A673 (cell line): ENCODE results near the gene NAALADL2. TPM values are rescaled to one million over a fixed set of nuclear protein-coding genes. Genes with fewer than 3 reads are reported as not detected.

Experiments used
- BruUV-seq: library from RNA; stranded (reverse); fragments of 400-500 nt; replicated peaks from 2 replicates; lab custom pipeline; 2021; lab: Mats Ljungman, UMichigan
- CTCF ChIA-PET: fragments of 300-600 bp; sonication (Branson Sonifier 250); formaldehyde crosslinking; loops from one replicate; lab custom pipeline; 2022; ENCODE audit warnings: antibody characterized with exemption; lab: Charles Lee
- POLR2A ChIA-PET: fragments of 300-600 bp; sonication (Branson Sonifier 250); formaldehyde crosslinking; loops from one replicate; lab custom pipeline; 2022; ENCODE audit warnings: antibody characterized with exemption; ENCODE audit not compliant: low non-redundant PET; lab: Charles Lee
- DNase-seq: peaks from one replicate; pipeline ENCODE4 v3.0.0-alpha.2; 2015; ENCODE audit warnings: low spot score
- H3K27ac ChIP-seq: fragments of 200-600 bp; sonication (generic); 2 replicates; pipeline ENCODE4 v1.5.1; 2016; ENCODE audit warnings: mixed run types, low read depth, mild to moderate bottlenecking, mixed read lengths, antibody characterized with exemption, low read length; ENCODE audit not compliant: poor library complexity, severe bottlenecking
- H3K27me3 ChIP-seq: fragments of 200-600 bp; sonication (generic); replicated peaks from 2 replicates; pipeline ENCODE4 v1.6.1; 2017; ENCODE audit warnings: mixed run types, low read depth, mild to moderate bottlenecking, mixed read lengths, antibody characterized with exemption, low read length; ENCODE audit not compliant: insufficient read depth, poor library complexity
- H3K36me3 ChIP-seq: fragments of 200-600 bp; sonication (generic); 2 replicates; pipeline ENCODE4 v1.6.1; 2016; ENCODE audit warnings: mixed run types, mild to moderate bottlenecking, mixed read lengths, antibody characterized with exemption, low read length; ENCODE audit not compliant: insufficient read depth, poor library complexity, severe bottlenecking
- H3K4me1 ChIP-seq: fragments of 200-600 bp; sonication (generic); 2 replicates; pipeline ENCODE4 v1.6.1; 2017; ENCODE audit warnings: mixed run types, mild to moderate bottlenecking, mixed read lengths, antibody characterized with exemption, low read length; ENCODE audit not compliant: insufficient read depth, poor library complexity, severe bottlenecking
- H3K4me3 ChIP-seq: fragments of 200-600 bp; sonication (generic); 2 replicates; pipeline ENCODE4 v1.5.1; 2016; ENCODE audit warnings: low read depth, mixed run types, mild to moderate bottlenecking, mixed read lengths, low read length; ENCODE audit not compliant: poor library complexity, severe bottlenecking
- H3K9me3 ChIP-seq: fragments of 200-600 bp; sonication (generic); 2 replicates; pipeline ENCODE4 v1.6.1; 2016; ENCODE audit warnings: mixed run types, low read depth, mild to moderate bottlenecking, mixed read lengths, antibody characterized with exemption, low read length; ENCODE audit not compliant: poor library complexity, severe bottlenecking
- CTCF ChIP-seq: fragments of 300-800, 200-600 bp; sonication (generic); conservative IDR thresholded peaks from 2 replicates; pipeline ENCODE4 v1.5.1; 2017; ENCODE audit warnings: low read depth, mild to moderate bottlenecking, antibody characterized with exemption, low read length, moderate library complexity, mixed read lengths
- EZH2 ChIP-seq: fragments of 200-600 bp; sonication (generic); IDR thresholded peaks from 2 replicates; pipeline ENCODE4 v1.6.1; 2017; ENCODE audit warnings: borderline replicate concordance, low read depth, mild to moderate bottlenecking, mixed read lengths, antibody characterized with exemption, low read length; ENCODE audit not compliant: poor library complexity, severe bottlenecking
- intact Hi-C: fragments of 100-400 bp; cut with micrococcal nuclease; formaldehyde crosslinking; loops from one replicate; pipeline ENCODE4 v1.10.0; 2022; ENCODE audit not compliant: unreplicated experiment
- total RNA-seq: library from RNA; stranded (reverse); gene quantifications from 2 replicates; pipeline ENCODE4 v1.2.3, GENCODE V29; 2021

The NAALADL2 gene
- total RNA-seq, 1 experiment from 2014 or later = 0.64 TPM

- intact Hi-C loops = no loop called here
- Histone ChIP-seq H3K4me1 (peaks cover 11% of the 10 kb centered on the region), H3K9me3 (no peaks in the 10 kb centered on the region), H3K36me3 (no peaks in the 10 kb centered on the region), H3K27me3 (no peaks in the 10 kb centered on the region), H3K4me3 (no peak overlapping the region), H3K27ac (no peak overlapping the region)
- POLR2A ChIA-PET = no interaction called here
- TF ChIP-seq EZH2 = no peak
- CTCF ChIA-PET = no interaction called here
- DNase-seq = no peak
- no TSS peak for BruUV-seq
Observed at GRCh38 chr3:175430983-175431773, 572.0 kb downstream of the NAALADL2 start.

- intact Hi-C loops = no loop called here
- H3K27ac ChIP-seq = no peak overlapping the region
Observed at GRCh38 chr3:175432376-175433025, 573.4 kb downstream of the NAALADL2 start.

GRCh38 chr3:175433026-175433674 is 574.0 kb downstream of the NAALADL2 start:
- Histone ChIP-seq H3K9me3 (no peaks in the 10 kb centered on the region), H3K27me3 (no peaks in the 10 kb centered on the region), H3K27ac (no peak overlapping the region), H3K4me1 (peaks cover 11% of the 10 kb centered on the region), H3K36me3 (no peaks in the 10 kb centered on the region), H3K4me3 (no peak overlapping the region)
- DNase-seq = peak; percentile 1
- no TSS peak for BruUV-seq
- ChIA-PET POLR2A (no interaction called here), CTCF (no interaction called here)
- no peak for TF ChIP-seq EZH2
- TF ChIP-seq CTCF = no peak
- intact Hi-C loops = no loop called here

More at GRCh38 chr3:175432376-175433025, 573.4 kb downstream of the NAALADL2 start:
- POLR2A ChIA-PET = no interaction called here
- Histone ChIP-seq H3K4me3 (no peak overlapping the region), H3K36me3 (no peaks in the 10 kb centered on the region), H3K4me1 (peaks cover 11% of the 10 kb centered on the region), H3K27me3 (no peaks in the 10 kb centered on the region), H3K9me3 (no peaks in the 10 kb centered on the region)
- CTCF ChIA-PET = no interaction called here
- TF ChIP-seq CTCF = no peak
- TF ChIP-seq EZH2 = no peak
- DNase-seq = peak; percentile 64
- BruUV-seq = no TSS peak
